Adrenal gland (tissue), 12 donors: ENCODE results near the gene TMEM108. TPM values are rescaled to one million over a fixed set of nuclear protein-coding genes. Genes with fewer than 3 reads are reported as not detected.

Experiments
- DNase-seq, 7 donors: peaks; one replicate each; pipeline ENCODE4 v3.0.0-alpha.2; 2019 to 2020
- H3K27ac ChIP-seq, 5 donors: fragments of 200-600 bp; sonication (generic) in 4 of 5; 1 replicate in 3 of 5; 2 replicates in 2 of 5; pipeline versions ENCODE4 v1.5.1 to v1.8.0; 2016 to 2020; ENCODE audit warnings: mild to moderate bottlenecking in 1 of 5
- H3K27me3 ChIP-seq: fragments of 200-600 bp; 2 replicates; pipeline ENCODE4 v1.8.0; 2021
- H3K36me3 ChIP-seq, 2 donors: fragments of 200-600 bp; replicated peaks in 1 of 2; 1 replicate in 1 of 2; 2 replicates in 1 of 2; pipeline versions ENCODE4 v1.5.1 to v1.8.0; 2018 to 2022
- H3K4me1 ChIP-seq, 2 donors: fragments of 200-600 bp; replicated peaks in 1 of 2; 1 replicate in 1 of 2; 2 replicates in 1 of 2; pipeline versions ENCODE4 v1.5.1 to v1.8.0; 2018 to 2021
- H3K4me3 ChIP-seq, 4 donors: fragments of 200-600 bp; sonication (generic) in 3 of 4; one replicate each; pipeline ENCODE4 v1.5.1; 2016 to 2018
- H3K9me3 ChIP-seq, 3 donors: fragments of 200-600 bp; sonication (generic) in 1 of 3; replicated peaks in 1 of 3; 1 replicate in 2 of 3; 2 replicates in 1 of 3; pipeline versions ENCODE4 v1.5.1 to v1.8.0; 2016 to 2021
- POLR2A ChIP-seq, 2 donors: fragments of 450-650 bp; IDR thresholded peaks; one replicate each; pipeline ENCODE4 v1.6.1; 2017; ENCODE audit warnings: antibody characterized with exemption in 2 of 2, mild to moderate bottlenecking in 2 of 2, moderate library complexity in 1 of 2
- WGBS, 4 donors: extraction: QIAGEN DNeasy Blood & Tissue Kit in 2 of 4; methylation state at CpG; one replicate each; pipeline versions ENCODE4 v1.1.5 to v1.1.7; 2013 to 2017; 5-methylcytosine and 5-hydroxymethylcytosine counted together
- intact Hi-C, 2 donors: fragments of 100-400 bp; cut with DNase I; formaldehyde crosslinking; loops; one replicate each; pipeline versions ENCODE4 v1.14.1 to v1.15.0; 2022 to 2023
- polyA plus RNA-seq, 3 donors: library from polyadenylated mRNA; stranded (reverse); fragments of 200-250 nt in 2 of 3; fragments of 350-450 nt in 1 of 3; fragmentation: Illumina TruSeq in 1 of 3; extraction: RNeasy Lipid Tissue Mini Kit (QIAGEN cat#74804) in 1 of 3; gene quantifications; one replicate each; pipeline ENCODE4 v1.2.3, GENCODE V29; 2013 to 2014
- total RNA-seq, 9 donors: library from RNA; depleted of rRNA in 4 of 9; stranded (reverse); fragments of >200 nt in 4 of 9; fragments of 120-200 nt in 1 of 9; fragmentation: NEBNext Ultra II Directional in 1 of 9; extraction: Animal tissue kit (Norgen Biotek cat#: 25700) in 1 of 9; gene quantifications; one replicate each; pipeline versions ENCODE4 v1.1.0 to v1.2.4, GENCODE V29; 2013 to 2023
- TF ChIP-seq, protein P1 (sequence below), 6 experiments: fragments of 450-650 bp in 4 of 6; fragments of 200-600 bp in 2 of 6; sonication (generic) in 1 of 6; IDR thresholded peaks; 1 replicate in 5 of 6; 2 replicates in 1 of 6; pipeline versions ENCODE4 v1.5.1 to v1.8.0; 2016 to 2021; ENCODE audit warnings: antibody characterized with exemption in 6 of 6, mild to moderate bottlenecking in 2 of 6, moderate library complexity in 1 of 6
- donor health status: healthy with polysubstance abuse.
- donor health status: Bipolar disorder and iron deficiency.
- donor health status: DM: yes; HTN: yes; CAD: no.
- donor health status: DM: no; HTN: no; CAD: no.
- donor health status: DM: no; HTN: no; CAD: no.
- donor health status: DM: yes; HTN: yes; CAD: no.

TMEM108 gene
- total and polyA plus RNA-seq, 12 donors, result 0.67 to 38.0 (median 14.8) TPM

DNA sequence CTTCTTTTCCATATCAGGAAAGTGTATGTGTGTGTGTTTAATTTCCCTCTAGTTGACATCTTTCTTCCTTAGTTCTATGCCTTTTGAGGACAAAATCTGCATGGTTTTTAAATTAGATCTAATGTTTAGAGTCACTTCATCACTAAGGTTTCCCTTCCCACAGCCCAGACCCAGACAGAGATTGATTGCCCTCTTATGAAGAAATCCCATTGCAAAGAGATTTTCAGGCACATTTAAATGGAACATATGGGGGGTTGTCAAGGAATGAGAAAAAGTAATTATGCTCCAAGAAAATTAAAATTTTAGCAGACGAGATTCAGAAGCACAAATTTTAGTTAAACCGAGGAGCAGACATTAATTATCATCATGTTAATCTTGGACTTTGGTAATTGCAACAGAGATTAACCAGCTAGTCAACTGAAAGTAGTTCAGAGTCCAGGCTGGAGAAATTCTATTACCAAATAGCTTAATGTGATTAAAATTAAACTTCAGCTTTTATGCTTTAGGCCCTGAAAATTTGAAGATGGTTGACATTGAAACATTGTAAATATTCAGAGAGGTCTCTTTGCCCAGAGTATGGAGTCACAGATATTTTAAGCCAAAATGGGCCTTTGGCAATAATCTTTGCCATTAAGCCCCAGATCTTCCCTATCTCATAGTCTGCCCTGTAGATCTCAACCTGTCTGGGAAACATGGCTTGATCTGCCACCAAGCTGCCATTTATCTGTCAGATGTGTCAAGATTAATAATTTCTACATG lies 143.4 kb downstream of the TMEM108 start:
- H3K27ac ChIP-seq, result no peak overlapping the region
- no peaks in the 10 kb centered on the region for H3K9me3 ChIP-seq
- H3K36me3 ChIP-seq, result no peaks in the 10 kb centered on the region
- WGBS, 4 donors, result 84 to 94% (median 89%) methylated on average over 2 of the region's 2 CpGs
- TF ChIP-seq, protein P1, sequence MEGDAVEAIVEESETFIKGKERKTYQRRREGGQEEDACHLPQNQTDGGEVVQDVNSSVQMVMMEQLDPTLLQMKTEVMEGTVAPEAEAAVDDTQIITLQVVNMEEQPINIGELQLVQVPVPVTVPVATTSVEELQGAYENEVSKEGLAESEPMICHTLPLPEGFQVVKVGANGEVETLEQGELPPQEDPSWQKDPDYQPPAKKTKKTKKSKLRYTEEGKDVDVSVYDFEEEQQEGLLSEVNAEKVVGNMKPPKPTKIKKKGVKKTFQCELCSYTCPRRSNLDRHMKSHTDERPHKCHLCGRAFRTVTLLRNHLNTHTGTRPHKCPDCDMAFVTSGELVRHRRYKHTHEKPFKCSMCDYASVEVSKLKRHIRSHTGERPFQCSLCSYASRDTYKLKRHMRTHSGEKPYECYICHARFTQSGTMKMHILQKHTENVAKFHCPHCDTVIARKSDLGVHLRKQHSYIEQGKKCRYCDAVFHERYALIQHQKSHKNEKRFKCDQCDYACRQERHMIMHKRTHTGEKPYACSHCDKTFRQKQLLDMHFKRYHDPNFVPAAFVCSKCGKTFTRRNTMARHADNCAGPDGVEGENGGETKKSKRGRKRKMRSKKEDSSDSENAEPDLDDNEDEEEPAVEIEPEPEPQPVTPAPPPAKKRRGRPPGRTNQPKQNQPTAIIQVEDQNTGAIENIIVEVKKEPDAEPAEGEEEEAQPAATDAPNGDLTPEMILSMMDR (IDR thresholded peaks at IDR 0.05), result no peak
- no peak for TF ChIP-seq POLR2A (IDR thresholded peaks at IDR 0.05)
- no peak for DNase-seq
- H3K4me3 ChIP-seq, result no peak overlapping the region
- intact Hi-C loops, result no loop called here
- peaks cover 0 to under 1% of the 10 kb centered on the region in 2 donors for H3K4me1 ChIP-seq
- no peaks in the 10 kb centered on the region for H3K27me3 ChIP-seq

DNA sequence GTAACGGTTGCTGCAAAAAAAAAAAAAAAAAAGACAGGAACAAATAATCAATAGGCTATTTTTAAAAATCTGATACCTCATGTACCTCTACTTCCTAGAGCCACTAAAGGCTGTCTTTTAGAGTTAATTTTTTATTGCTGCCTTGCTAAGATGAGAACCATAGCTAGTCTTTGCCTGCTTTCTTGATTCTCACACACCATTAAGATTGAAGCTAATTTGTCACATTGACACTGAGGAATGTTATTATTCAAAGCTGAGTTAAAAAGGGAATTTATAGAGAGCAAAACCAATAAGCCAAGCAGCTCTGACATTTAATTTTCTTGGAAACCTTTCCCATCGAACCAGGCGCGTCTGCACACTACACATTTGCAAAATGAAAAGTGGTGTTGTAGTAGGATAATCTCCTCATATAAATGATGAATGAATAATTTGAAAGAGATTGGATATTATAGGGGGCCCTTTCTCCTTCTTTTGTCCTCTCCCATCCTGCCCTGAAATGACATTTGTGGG lies 149.7 kb downstream of the TMEM108 start:
- H3K27ac ChIP-seq, result no peak overlapping the region
- TF ChIP-seq, protein P1 (IDR thresholded peaks at IDR 0.05), result no peak
- no peak for TF ChIP-seq POLR2A (IDR thresholded peaks at IDR 0.05)
- H3K9me3 ChIP-seq, result no peaks in the 10 kb centered on the region
- DNase-seq, result no peak
- no peak overlapping the region for H3K4me3 ChIP-seq
- H3K27me3 ChIP-seq, result no peaks in the 10 kb centered on the region
- peaks cover 0 to 5% of the 10 kb centered on the region in 2 donors for H3K4me1 ChIP-seq
- 82 to 96% (median 94%) methylated on average over 4 of the region's 4 CpGs for WGBS, 4 donors
- intact Hi-C loops, result no loop called here
- no peaks in the 10 kb centered on the region for H3K36me3 ChIP-seq

DNA sequence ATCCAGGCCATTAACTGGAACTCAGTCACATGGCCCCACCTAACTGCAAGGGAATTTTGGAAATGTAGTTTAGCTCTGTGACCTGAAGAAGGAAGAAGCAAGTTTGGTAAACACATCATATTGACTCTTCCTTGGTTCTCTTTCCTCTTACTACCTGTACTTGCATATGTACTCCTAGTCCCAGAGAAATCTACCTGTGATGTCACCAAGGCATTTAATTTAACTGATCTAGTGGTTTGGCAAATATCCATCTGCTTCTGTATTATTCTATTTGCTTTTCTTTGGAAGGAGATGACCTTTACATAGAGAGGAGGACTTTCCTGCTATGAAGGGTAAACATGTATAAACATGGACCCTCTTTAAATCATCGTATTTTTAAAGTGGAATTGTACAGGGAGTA lies 150.8 kb downstream of the TMEM108 start:
- H3K36me3 ChIP-seq, result no peaks in the 10 kb centered on the region
- TF ChIP-seq, protein P1 (IDR thresholded peaks at IDR 0.05), result no peak
- TF ChIP-seq POLR2A (IDR thresholded peaks at IDR 0.05), result no peak
- no peak overlapping the region for H3K27ac ChIP-seq
- peaks cover 0 to 5% of the 10 kb centered on the region in 2 donors for H3K4me1 ChIP-seq
- intact Hi-C loops, result no loop called here
- H3K9me3 ChIP-seq, result no peaks in the 10 kb centered on the region
- no peak for DNase-seq
- 78 to 83% (median 81%) methylated on average over 1 of the region's 1 CpG for WGBS, 4 donors
- no peak overlapping the region for H3K4me3 ChIP-seq
- no peaks in the 10 kb centered on the region for H3K27me3 ChIP-seq

DNA sequence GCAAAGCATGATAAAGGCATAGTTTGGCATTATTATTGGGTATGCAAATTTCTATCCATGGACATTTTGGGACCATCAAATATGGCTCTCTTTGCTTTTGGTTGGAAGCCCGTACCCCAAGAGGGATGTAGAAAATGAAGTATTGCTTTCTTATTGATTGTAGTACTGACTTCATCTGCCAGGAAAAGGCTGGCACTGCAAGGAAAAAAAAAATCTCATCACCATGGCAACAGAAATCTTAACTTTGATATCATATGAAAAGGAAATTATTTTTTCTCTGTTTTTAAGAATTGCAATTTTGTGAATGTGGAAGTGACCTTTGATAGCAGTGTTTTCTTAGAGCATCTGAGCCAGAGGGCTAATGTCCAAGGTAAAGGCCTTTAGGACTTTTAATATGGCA lies 151.7 kb downstream of the TMEM108 start:
- DNase-seq, result no peak
- intact Hi-C loops, result no loop called here
- Histone ChIP-seq H3K36me3 (no peaks in the 10 kb centered on the region), H3K27me3 (no peaks in the 10 kb centered on the region), H3K9me3 (no peaks in the 10 kb centered on the region), H3K27ac (no peak overlapping the region), H3K4me3 (no peak overlapping the region), H3K4me1 (peaks cover 0 to 5% of the 10 kb centered on the region in 2 donors)
- WGBS, 4 donors, result 64 to 82% (median 76%) methylated on average over 1 of the region's 1 CpG
- no peak for TF ChIP-seq POLR2A (IDR thresholded peaks at IDR 0.05)
- TF ChIP-seq, protein P1 (IDR thresholded peaks at IDR 0.05), result no peak
